ENCODE data around the gene LGALS7.
"Not testable (repeated sequence)": the region's sequence is repeated elsewhere in the genome, so short reads cannot be mapped to it uniquely, and the experiment has no call there.

LGALS7 gene

GRCh38 chr19:38793671-38794070, 20.4 kb upstream of the LGALS7 start:
- no peak for TF ChIP-seq CTCF (IDR thresholded peaks at IDR 0.05; ENCODE audit: insufficient read depth, low read length, poor library complexity, severe bottlenecking)
- no peak for DNase-seq (ENCODE audit: extremely low read depth, insufficient read length)
- H3K27me3 ChIP-seq (replicated peaks; ENCODE audit: control insufficient read depth, insufficient read depth, low read length), result no peaks in the 10 kb centered on the region
- H3K4me3 ChIP-seq (replicated peaks; ENCODE audit: low read depth, low read length), result no peak overlapping the region
- no peaks in the 10 kb centered on the region for H3K36me3 ChIP-seq (ENCODE audit: control insufficient read depth, insufficient read depth, low read length)

- Histone ChIP-seq H3K36me3 (ENCODE audit: control insufficient read depth, insufficient read depth, low read length) (no peaks in the 10 kb centered on the region), H3K27me3 (replicated peaks; ENCODE audit: control insufficient read depth, insufficient read depth, low read length) (no peaks in the 10 kb centered on the region), H3K4me3 (replicated peaks; ENCODE audit: low read depth, low read length) (no peak overlapping the region)
- DNase-seq (ENCODE audit: extremely low read depth, insufficient read length), result no peak
- no peak for TF ChIP-seq CTCF (IDR thresholded peaks at IDR 0.05; ENCODE audit: insufficient read depth, low read length, poor library complexity, severe bottlenecking)
Observed at GRCh38 chr19:38793177-38793576, 19.9 kb upstream of the LGALS7 start.

GRCh38 chr19:38792250-38793111, 19.2 kb upstream of the LGALS7 start:
- DNase-seq (ENCODE audit: extremely low read depth, insufficient read length), result peak; percentile 66
- H3K27me3 ChIP-seq (replicated peaks; ENCODE audit: control insufficient read depth, insufficient read depth, low read length), result no peaks in the 10 kb centered on the region
- peak; percentile 29 for TF ChIP-seq CTCF (IDR thresholded peaks at IDR 0.05; ENCODE audit: insufficient read depth, low read length, poor library complexity, severe bottlenecking)
- H3K36me3 ChIP-seq (ENCODE audit: control insufficient read depth, insufficient read depth, low read length), result no peaks in the 10 kb centered on the region
- no peak overlapping the region for H3K4me3 ChIP-seq (replicated peaks; ENCODE audit: low read depth, low read length)

- H3K27me3 ChIP-seq (replicated peaks; ENCODE audit: control insufficient read depth, insufficient read depth, low read length); DNase-seq (ENCODE audit: extremely low read depth, insufficient read length); H3K4me3 ChIP-seq (replicated peaks; ENCODE audit: low read depth, low read length); H3K36me3 ChIP-seq (ENCODE audit: control insufficient read depth, insufficient read depth, low read length): not testable (repeated sequence)
Observed at GRCh38 chr19:38791451-38792064, 18.2 kb upstream of the LGALS7 start.

GRCh38 chr19:38790507-38791403, 17.4 kb upstream of the LGALS7 start:
- not testable (repeated sequence) for H3K36me3 ChIP-seq (ENCODE audit: control insufficient read depth, insufficient read depth, low read length); DNase-seq (ENCODE audit: extremely low read depth, insufficient read length); H3K27me3 ChIP-seq (replicated peaks; ENCODE audit: control insufficient read depth, insufficient read depth, low read length); H3K4me3 ChIP-seq (replicated peaks; ENCODE audit: low read depth, low read length)

GRCh38 chr19:38788478-38789243, 15.3 kb upstream of the LGALS7 start, which contains the start of gene LGALS7B:
TSS of gene LGALS7B (plus strand) at chr19:38789200. CDS start at chr19:38789227, 27 bp downstream.
- no peak for DNase-seq (ENCODE audit: extremely low read depth, insufficient read length)

More at GRCh38 chr19:38788478-38789243, 15.3 kb upstream of the LGALS7 start, which contains the start of gene LGALS7B:
- Histone ChIP-seq H3K4me3 (replicated peaks; ENCODE audit: low read depth, low read length) (no peak within 1 kb of the TSS), H3K36me3 (ENCODE audit: control insufficient read depth, insufficient read depth, low read length) (no peaks in the 10 kb centered on the region), H3K27me3 (replicated peaks; ENCODE audit: control insufficient read depth, insufficient read depth, low read length) (no peaks in the 10 kb centered on the region)
- no peak for TF ChIP-seq CTCF (IDR thresholded peaks at IDR 0.05; ENCODE audit: insufficient read depth, low read length, poor library complexity, severe bottlenecking)

All from GM06990 (cell line).